H9 (cell line): ENCODE results near the gene CNPPD1. TPM values are rescaled to one million over a fixed set of nuclear protein-coding genes. Genes with fewer than 3 reads are reported as not detected.

Experiments used
- DNase-seq: peaks from one replicate; pipeline ENCODE4 v3.0.0-alpha.2; 2017
- H2AFZ ChIP-seq: one replicate; pipeline ENCODE4 v1.6.1; 2013; ENCODE audit warnings: mild to moderate bottlenecking, low read length, control low read depth, moderate library complexity
- H2AK5ac ChIP-seq: 2 replicates; pipeline ENCODE4 v1.6.1; 2013; ENCODE audit warnings: low read length, control low read depth, mixed read lengths; ENCODE audit not compliant: insufficient read length
- H2BK120ac ChIP-seq: one replicate; pipeline ENCODE4 v1.6.1; 2013; ENCODE audit warnings: low read depth, mild to moderate bottlenecking, low read length, control low read depth, inconsistent platforms; ENCODE audit not compliant: poor library complexity, severe bottlenecking
- H2BK12ac ChIP-seq: 2 replicates; pipeline ENCODE4 v1.6.1; 2013; ENCODE audit warnings: low read length, control low read depth, mixed read lengths, low read depth; ENCODE audit not compliant: insufficient read length
- H2BK15ac ChIP-seq: 2 replicates; pipeline ENCODE4 v1.6.1; 2013; ENCODE audit warnings: low read depth, low read length, control low read depth
- H2BK20ac ChIP-seq: one replicate; pipeline ENCODE4 v1.6.1; 2013; ENCODE audit warnings: low read depth, mild to moderate bottlenecking, low read length, control low read depth, inconsistent platforms; ENCODE audit not compliant: poor library complexity, severe bottlenecking
- H2BK5ac ChIP-seq: 2 replicates; pipeline ENCODE4 v1.6.1; 2013; ENCODE audit warnings: low read length, control low read depth, mixed read lengths; ENCODE audit not compliant: insufficient read length
- H3K14ac ChIP-seq: 2 replicates; pipeline ENCODE4 v1.6.1; 2013; ENCODE audit warnings: low read length, control low read depth; ENCODE audit not compliant: insufficient read depth
- H3K18ac ChIP-seq: 2 replicates; pipeline ENCODE4 v1.6.1; 2013; ENCODE audit warnings: low read depth, mild to moderate bottlenecking, mixed read lengths, low read length, control low read depth; ENCODE audit not compliant: insufficient read length
- H3K23ac ChIP-seq: 2 replicates; pipeline ENCODE4 v1.6.1; 2013; ENCODE audit warnings: low read length, control low read depth, mixed read lengths, low read depth; ENCODE audit not compliant: insufficient read length
- H3K23me2 ChIP-seq: 2 replicates; pipeline ENCODE4 v1.6.1; 2013; ENCODE audit warnings: low read depth, mild to moderate bottlenecking, mixed read lengths, low read length, control low read depth; ENCODE audit not compliant: insufficient read length, poor library complexity, severe bottlenecking
- H3K27ac ChIP-seq: 2 replicates; pipeline ENCODE4 v1.5.1; 2013; ENCODE audit warnings: low read length, control low read depth, mixed read lengths, low read depth; ENCODE audit not compliant: insufficient read length
- H3K27me3 ChIP-seq: 2 replicates; pipeline ENCODE4 v1.6.1; 2013; ENCODE audit warnings: low read length, control low read depth, inconsistent platforms; ENCODE audit not compliant: insufficient read depth
- H3K4ac ChIP-seq: 2 replicates; pipeline ENCODE4 v1.6.1; 2013; ENCODE audit warnings: low read depth, mild to moderate bottlenecking, control low read depth, inconsistent platforms, low read length, moderate library complexity
- H3K4me1 ChIP-seq: 2 replicates; pipeline ENCODE4 v1.6.1; 2013; ENCODE audit warnings: low read length, control low read depth, inconsistent platforms; ENCODE audit not compliant: insufficient read depth
- H3K4me2 ChIP-seq: 2 replicates; pipeline ENCODE4 v1.6.1; 2013; ENCODE audit warnings: low read length, control low read depth, mixed read lengths; ENCODE audit not compliant: insufficient read length, insufficient read depth
- H3K56ac ChIP-seq: 2 replicates; pipeline ENCODE4 v1.6.1; 2013; ENCODE audit warnings: low read depth, mild to moderate bottlenecking, mixed read lengths, low read length, control low read depth; ENCODE audit not compliant: insufficient read length
- H3K79me1 ChIP-seq: 2 replicates; pipeline ENCODE4 v1.6.1; 2013; ENCODE audit warnings: low read depth, mild to moderate bottlenecking, moderate library complexity, low read length, control low read depth, inconsistent platforms; ENCODE audit not compliant: insufficient read depth, poor library complexity, severe bottlenecking
- H3K79me2 ChIP-seq: 2 replicates; pipeline ENCODE4 v1.6.1; 2013; ENCODE audit warnings: low read length, control low read depth, inconsistent platforms; ENCODE audit not compliant: insufficient read depth
- H3K9ac ChIP-seq: 2 replicates; pipeline ENCODE4 v1.6.1; 2013; ENCODE audit warnings: low read length, control low read depth, mixed read lengths; ENCODE audit not compliant: insufficient read length; ENCODE audit errors: extremely low read depth
- H3K9me3 ChIP-seq: one replicate; pipeline ENCODE4 v1.6.1; 2013; ENCODE audit warnings: low read depth, low read length, inconsistent platforms; ENCODE audit not compliant: control insufficient read depth
- H3T11ph ChIP-seq: one replicate; pipeline ENCODE4 v1.6.1; 2013; ENCODE audit warnings: mild to moderate bottlenecking, low read length, control low read depth, inconsistent platforms
- H4K20me1 ChIP-seq: one replicate; pipeline ENCODE4 v1.6.1; 2013; ENCODE audit not compliant: control insufficient read depth, insufficient read length, insufficient read depth
- H4K5ac ChIP-seq: 2 replicates; pipeline ENCODE4 v1.6.1; 2013; ENCODE audit warnings: low read depth, mild to moderate bottlenecking, mixed read lengths, low read length, control low read depth; ENCODE audit not compliant: insufficient read length
- H4K8ac ChIP-seq: replicated peaks from 2 replicates; pipeline ENCODE4 v1.6.1; 2013; ENCODE audit warnings: low read length, control low read depth, mixed read lengths, low read depth; ENCODE audit not compliant: insufficient read length
- H4K91ac ChIP-seq: 2 replicates; pipeline ENCODE4 v1.6.1; 2013; ENCODE audit warnings: low read depth, mild to moderate bottlenecking, moderate library complexity, mixed read lengths, low read length, control low read depth; ENCODE audit not compliant: insufficient read length
- H3K27ac Mint-ChIP-seq, 3 experiments: 2 replicates in 2 of 3; 3 replicates in 1 of 3; pipeline ENCODE4 v1.8.0; 2020 to 2021; ENCODE audit warnings: mixed read lengths in 3 of 3, mild to moderate bottlenecking in 1 of 3, moderate library complexity in 1 of 3
- H3K27me3 Mint-ChIP-seq: 2 replicates; pipeline ENCODE4 v1.8.0; 2021; ENCODE audit warnings: low read depth, mild to moderate bottlenecking, moderate library complexity, mixed read lengths
- H3K36me3 Mint-ChIP-seq, 3 experiments: 2 replicates in 2 of 3; 3 replicates in 1 of 3; pipeline ENCODE4 v1.8.0; 2020 to 2021; ENCODE audit warnings: low read depth in 3 of 3, mixed read lengths in 3 of 3; ENCODE audit not compliant: insufficient read depth in 1 of 3
- H3K4me1 Mint-ChIP-seq, 2 experiments: 2 replicates each; pipeline ENCODE4 v1.8.0; 2020; ENCODE audit warnings: mixed read lengths in 2 of 2
- H3K4me3 Mint-ChIP-seq, 2 experiments: 2 replicates in 1 of 2; 3 replicates in 1 of 2; pipeline ENCODE4 v1.8.0; 2020 to 2021; ENCODE audit warnings: mild to moderate bottlenecking in 2 of 2, mixed read lengths in 2 of 2, moderate library complexity in 1 of 2
- H3K9me3 Mint-ChIP-seq, 2 experiments: 2 replicates in 1 of 2; 3 replicates in 1 of 2; pipeline ENCODE4 v1.8.0; 2020; ENCODE audit warnings: mild to moderate bottlenecking in 2 of 2, mixed read lengths in 2 of 2, moderate library complexity in 1 of 2
- CTCF ChIP-seq: fragments of 200-600 bp; sonication (generic); conservative IDR thresholded peaks from 3 replicates; pipeline ENCODE4 v1.8.0; 2021; ENCODE audit warnings: antibody characterized with exemption, mild to moderate bottlenecking
- WGBS: extraction: QIAGEN DNeasy Blood & Tissue Kit; methylation state at CpG from one replicate; pipeline ENCODE4 v1.1.7; 2013; ENCODE audit warnings: missing lambda C conversion rate, low lambda C conversion rate, mixed read lengths; ENCODE audit not compliant: insufficient read length; ENCODE audit errors: extremely low coverage; 5-methylcytosine and 5-hydroxymethylcytosine counted together
- total RNA-seq: library from RNA; stranded (reverse); gene quantifications from 2 replicates; pipeline ENCODE4 v1.2.1, GENCODE V29; 2021

Gene CNPPD1
- total RNA-seq, 1 experiment from 2014 or later = 33.0 TPM

GRCh38 chr2:219165058-219165911, 11.4 kb downstream of the CNPPD1 start:
- no peak overlapping the region for H3K27ac ChIP-seq
- no peak overlapping the region for H2AFZ ChIP-seq
- no peak for DNase-seq
- peaks cover 18% of the 10 kb centered on the region for H3K27me3 Mint-ChIP-seq
- no peak overlapping the region for H2BK5ac ChIP-seq
- H3K56ac ChIP-seq = no peak overlapping the region
- H2AK5ac ChIP-seq = no peak overlapping the region
- WGBS = no CpG with 5 or more reads among the region's 10 CpGs
- no peak overlapping the region for H3K27ac Mint-ChIP-seq
- H4K8ac ChIP-seq = no peak overlapping the region
- H4K20me1 ChIP-seq = no peaks in the 10 kb centered on the region
- no peak overlapping the region for H2BK120ac ChIP-seq
- no peak overlapping the region for H3K14ac ChIP-seq
- H3K79me1 ChIP-seq = no peaks in the 10 kb centered on the region
- H2BK12ac ChIP-seq = no peak overlapping the region
- H3K9ac ChIP-seq = no peak overlapping the region
- H3K36me3 Mint-ChIP-seq = no peaks in the 10 kb centered on the region
- no peak overlapping the region for H4K91ac ChIP-seq
- no peak overlapping the region for H2BK20ac ChIP-seq
- H3K23ac ChIP-seq = no peak overlapping the region
- H3K9me3 ChIP-seq = no peaks in the 10 kb centered on the region
- H3T11ph ChIP-seq = no peak overlapping the region
- no peak overlapping the region for H4K5ac ChIP-seq
- H3K23me2 ChIP-seq = no peaks in the 10 kb centered on the region
- H3K4me1 ChIP-seq = no peaks in the 10 kb centered on the region
- H3K79me2 ChIP-seq = no peaks in the 10 kb centered on the region
- H3K18ac ChIP-seq = no peak overlapping the region
- H2BK15ac ChIP-seq = no peak overlapping the region
- H3K4me3 Mint-ChIP-seq = no peak overlapping the region
- no peak for TF ChIP-seq CTCF
- H3K4me1 Mint-ChIP-seq = peaks cover 6 to 7% of the 10 kb centered on the region in 2 experiments
- no peaks in the 10 kb centered on the region; the same call in 1 of the 2 replicates for H3K27me3 ChIP-seq
- no peaks in the 10 kb centered on the region for H3K9me3 Mint-ChIP-seq
- H3K4ac ChIP-seq = no peak overlapping the region
- no peak overlapping the region for H3K4me2 ChIP-seq
